ENCODE data around the gene OR51I2.

GRCh38 chr11:5499671-5500070 is 50.5 kb downstream of the OR51I2 start:
- TF ChIP-seq CTCF (IDR thresholded peaks at IDR 0.05; ENCODE audit: insufficient read depth, low read length, poor library complexity, severe bottlenecking): no peak
- TF ChIP-seq EZH2phosphoT487 (conservative IDR thresholded peaks at IDR 0.05; ENCODE audit: low read length): no peak
